NCI-H2227 treated with DMSO at 0.1 percent for 48 hours (cell line): ENCODE measurements around the gene CFAP221.
"Not testable (repeated sequence)": the region's sequence is repeated elsewhere in the genome, so short reads cannot be mapped to it uniquely, and the experiment has no call there.

Source experiments
- DNase-seq: peaks from one replicate; lab custom pipeline; 2025; lab: John Stamatoyannopoulos, UW

CFAP221 gene

GRCh38 chr2:119590873-119591272, 46.6 kb downstream of the CFAP221 start:
- DNase-seq: no peak

- no peak for DNase-seq
Observed at GRCh38 chr2:119591523-119591922, 47.3 kb downstream of the CFAP221 start.

- DNase-seq: no peak
Observed at GRCh38 chr2:119592436-119592835, 48.2 kb downstream of the CFAP221 start.

- DNase-seq: no peak
Observed at GRCh38 chr2:119596638-119597037, 52.4 kb downstream of the CFAP221 start.

GRCh38 chr2:119598596-119599263, 54.5 kb downstream of the CFAP221 start:
- peak; percentile 41 for DNase-seq

- DNase-seq: no peak
Observed at GRCh38 chr2:119599384-119599783, 55.1 kb downstream of the CFAP221 start.

GRCh38 chr2:119605096-119605495, 60.8 kb downstream of the CFAP221 start:
- no peak for DNase-seq

GRCh38 chr2:119606674-119607073, 62.4 kb downstream of the CFAP221 start:
- no peak for DNase-seq

- no peak for DNase-seq
Observed at GRCh38 chr2:119608553-119608952, 64.3 kb downstream of the CFAP221 start.

- no peak for DNase-seq
Observed at GRCh38 chr2:119609337-119609736, 65.1 kb downstream of the CFAP221 start.

- not testable (repeated sequence) for DNase-seq
Observed at GRCh38 chr2:119614140-119614539, 69.9 kb downstream of the CFAP221 start.

- DNase-seq: no peak
Observed at GRCh38 chr2:119616421-119616820, 72.2 kb downstream of the CFAP221 start.

GRCh38 chr2:119617455-119617854, 73.2 kb downstream of the CFAP221 start:
- no peak for DNase-seq

GRCh38 chr2:119618725-119619124, 74.5 kb downstream of the CFAP221 start:
- DNase-seq: not testable (repeated sequence)

- DNase-seq: no peak
Observed at GRCh38 chr2:119625226-119625625, 81.0 kb downstream of the CFAP221 start.

GRCh38 chr2:119629323-119629825, 85.1 kb downstream of the CFAP221 start:
- DNase-seq: no peak

- DNase-seq: no peak
Observed at GRCh38 chr2:119630121-119630520, 85.9 kb downstream of the CFAP221 start.

- DNase-seq: no peak
Observed at GRCh38 chr2:119637371-119637770, 93.1 kb downstream of the CFAP221 start.

GRCh38 chr2:119638246-119638645, 94.0 kb downstream of the CFAP221 start:
- no peak for DNase-seq

GRCh38 chr2:119638685-119639554, 94.7 kb downstream of the CFAP221 start:
- peak; percentile 14 for DNase-seq

- peak; percentile 70 for DNase-seq
Observed at GRCh38 chr2:119641562-119642258, 97.5 kb downstream of the CFAP221 start.

GRCh38 chr2:119644186-119644585, 99.9 kb downstream of the CFAP221 start:
- DNase-seq: no peak
